Natural killer cell (primary cell): Measurements from ENCODE around the gene RIMKLB. TPM values are rescaled to one million over a fixed set of nuclear protein-coding genes. Genes with fewer than 3 reads are reported as not detected.

Experiments
- ATAC-seq, 3 donors: fragments of 150-1000 bp in 2 of 3; fragments of 200-7000 bp in 1 of 3; cut with Tn5 transposase; 1 replicate in 1 of 3; 2 replicates in 2 of 3; pipeline ENCODE4 v1.10.0; 2021; ENCODE audit warnings: mild to moderate bottlenecking in 2 of 3, moderate library complexity in 2 of 3
- DNase-seq, 2 donors: peaks; one replicate each; pipeline versions ENCODE4 v3.0.0 to v3.0.0-alpha.2; 2013 to 2021; ENCODE audit warnings: mixed read lengths in 1 of 2
- H3K27ac ChIP-seq: one replicate; pipeline ENCODE4 v1.5.1; 2013; ENCODE audit warnings: mild to moderate bottlenecking, low read length
- H3K27me3 ChIP-seq: one replicate; pipeline ENCODE4 v1.6.1; 2013; ENCODE audit warnings: low read length; ENCODE audit not compliant: control insufficient read depth, insufficient read depth
- H3K36me3 ChIP-seq: one replicate; pipeline ENCODE4 v1.6.1; 2013; ENCODE audit warnings: low read length; ENCODE audit not compliant: control insufficient read depth, insufficient read depth
- H3K4me1 ChIP-seq: one replicate; pipeline ENCODE4 v1.6.1; 2013; ENCODE audit warnings: low read length; ENCODE audit not compliant: control insufficient read depth, insufficient read depth
- H3K4me3 ChIP-seq: one replicate; pipeline ENCODE4 v1.5.1; 2013; ENCODE audit warnings: low read length
- H3K9me3 ChIP-seq: one replicate; pipeline ENCODE4 v1.6.1; 2013; ENCODE audit warnings: low read length; ENCODE audit not compliant: control insufficient read depth, insufficient read depth
- H3K27ac Mint-ChIP-seq, 2 donors: one replicate each; pipeline ENCODE4 v1.8.0; 2022; ENCODE audit warnings: mild to moderate bottlenecking in 2 of 2, mixed read lengths in 2 of 2, moderate library complexity in 1 of 2
- H3K27me3 Mint-ChIP-seq, 2 donors: one replicate each; pipeline ENCODE4 v1.8.0; 2022; ENCODE audit warnings: low read depth in 2 of 2, mixed read lengths in 2 of 2
- H3K36me3 Mint-ChIP-seq: one replicate; pipeline ENCODE4 v1.8.0; 2022; ENCODE audit warnings: mixed read lengths
- H3K4me1 Mint-ChIP-seq, 2 donors: one replicate each; pipeline ENCODE4 v1.8.0; 2022; ENCODE audit warnings: mixed read lengths in 2 of 2
- H3K4me3 Mint-ChIP-seq: one replicate; pipeline ENCODE4 v1.8.0; 2022; ENCODE audit warnings: mild to moderate bottlenecking, moderate library complexity, mixed read lengths
- H3K9me3 Mint-ChIP-seq, 2 donors: one replicate each; pipeline ENCODE4 v1.8.0; 2022; ENCODE audit warnings: mixed read lengths in 2 of 2
- WGBS: methylation state at CpG from one replicate; pipeline ENCODE4 v1.1.7; 2013; ENCODE audit warnings: missing lambda C conversion rate; ENCODE audit not compliant: insufficient coverage; 5-methylcytosine and 5-hydroxymethylcytosine counted together
- intact Hi-C: fragments of 100-400 bp; cut with micrococcal nuclease; formaldehyde crosslinking; loops from one replicate; pipeline ENCODE4 v1.14.2; 2022
- total RNA-seq, 4 donors: library from RNA; stranded (reverse); fragments of 120-200 nt in 1 of 4; gene quantifications; one replicate each; pipeline versions ENCODE4 v1.2.3 to v1.2.4, GENCODE V29; 2013 to 2022
- TF ChIP-seq, protein P1 (sequence below): fragments of 200-600 bp; IDR thresholded peaks from one replicate; pipeline ENCODE4 v1.8.0; 2022; ENCODE audit warnings: antibody characterized with exemption

RIMKLB gene
- total RNA-seq, 3 donors from 2014 or later (not counting 1 experiment from before 2014, with no cell fraction given) = 13.7 to 16.3 (median 15.4) TPM

DNA sequence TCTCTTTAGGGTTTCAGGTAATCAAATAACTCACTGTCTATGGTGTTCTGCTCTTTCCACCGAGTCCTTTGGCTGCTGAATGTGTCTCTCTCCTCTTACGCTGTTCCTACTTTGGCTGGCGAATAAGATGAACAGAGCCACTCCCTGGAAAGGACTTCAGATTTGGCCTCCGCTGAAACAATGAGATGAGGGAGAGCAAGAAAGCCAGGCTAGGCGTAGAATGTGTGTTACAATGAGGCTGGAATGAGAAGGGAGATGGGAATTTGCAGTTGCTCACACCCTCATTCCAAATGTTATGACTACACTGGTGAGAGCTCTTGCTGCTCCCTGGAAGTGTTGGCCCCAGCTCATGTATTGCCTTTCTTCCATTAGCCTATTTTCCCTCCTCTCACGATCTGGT lies 35.2 kb upstream of the RIMKLB start, which contains the start of gene MFAP5:
Gene MFAP5 (minus strand): TSS at position 234 of the 400 bp plus-strand sequence. CDS start 722 bp downstream, outside the sequence.
- 99% methylated on average over 4 of the region's 6 CpGs for WGBS
- no peaks in the 10 kb centered on the region for H3K36me3 Mint-ChIP-seq
- peaks cover 9 to 10% of the 10 kb centered on the region in 2 donors for H3K27me3 Mint-ChIP-seq
- DNase-seq = no peak
- no peak within 1 kb of the TSS for H3K4me3 ChIP-seq
- H3K4me1 Mint-ChIP-seq = no peaks in the 10 kb centered on the region
- H3K36me3 ChIP-seq = no peaks in the 10 kb centered on the region
- intact Hi-C loops = no loop called here
- H3K9me3 Mint-ChIP-seq = no peaks in the 10 kb centered on the region
- TF ChIP-seq, protein P1, sequence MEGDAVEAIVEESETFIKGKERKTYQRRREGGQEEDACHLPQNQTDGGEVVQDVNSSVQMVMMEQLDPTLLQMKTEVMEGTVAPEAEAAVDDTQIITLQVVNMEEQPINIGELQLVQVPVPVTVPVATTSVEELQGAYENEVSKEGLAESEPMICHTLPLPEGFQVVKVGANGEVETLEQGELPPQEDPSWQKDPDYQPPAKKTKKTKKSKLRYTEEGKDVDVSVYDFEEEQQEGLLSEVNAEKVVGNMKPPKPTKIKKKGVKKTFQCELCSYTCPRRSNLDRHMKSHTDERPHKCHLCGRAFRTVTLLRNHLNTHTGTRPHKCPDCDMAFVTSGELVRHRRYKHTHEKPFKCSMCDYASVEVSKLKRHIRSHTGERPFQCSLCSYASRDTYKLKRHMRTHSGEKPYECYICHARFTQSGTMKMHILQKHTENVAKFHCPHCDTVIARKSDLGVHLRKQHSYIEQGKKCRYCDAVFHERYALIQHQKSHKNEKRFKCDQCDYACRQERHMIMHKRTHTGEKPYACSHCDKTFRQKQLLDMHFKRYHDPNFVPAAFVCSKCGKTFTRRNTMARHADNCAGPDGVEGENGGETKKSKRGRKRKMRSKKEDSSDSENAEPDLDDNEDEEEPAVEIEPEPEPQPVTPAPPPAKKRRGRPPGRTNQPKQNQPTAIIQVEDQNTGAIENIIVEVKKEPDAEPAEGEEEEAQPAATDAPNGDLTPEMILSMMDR = no peak
- H3K27ac ChIP-seq = no peak within 1 kb of the TSS
- no peak within 1 kb of the TSS for H3K27ac Mint-ChIP-seq
- ATAC-seq = no peak
- no peaks in the 10 kb centered on the region for H3K9me3 ChIP-seq
- H3K4me1 ChIP-seq = no peaks in the 10 kb centered on the region
- no peak within 1 kb of the TSS for H3K4me3 Mint-ChIP-seq
- no peaks in the 10 kb centered on the region for H3K27me3 ChIP-seq

DNA sequence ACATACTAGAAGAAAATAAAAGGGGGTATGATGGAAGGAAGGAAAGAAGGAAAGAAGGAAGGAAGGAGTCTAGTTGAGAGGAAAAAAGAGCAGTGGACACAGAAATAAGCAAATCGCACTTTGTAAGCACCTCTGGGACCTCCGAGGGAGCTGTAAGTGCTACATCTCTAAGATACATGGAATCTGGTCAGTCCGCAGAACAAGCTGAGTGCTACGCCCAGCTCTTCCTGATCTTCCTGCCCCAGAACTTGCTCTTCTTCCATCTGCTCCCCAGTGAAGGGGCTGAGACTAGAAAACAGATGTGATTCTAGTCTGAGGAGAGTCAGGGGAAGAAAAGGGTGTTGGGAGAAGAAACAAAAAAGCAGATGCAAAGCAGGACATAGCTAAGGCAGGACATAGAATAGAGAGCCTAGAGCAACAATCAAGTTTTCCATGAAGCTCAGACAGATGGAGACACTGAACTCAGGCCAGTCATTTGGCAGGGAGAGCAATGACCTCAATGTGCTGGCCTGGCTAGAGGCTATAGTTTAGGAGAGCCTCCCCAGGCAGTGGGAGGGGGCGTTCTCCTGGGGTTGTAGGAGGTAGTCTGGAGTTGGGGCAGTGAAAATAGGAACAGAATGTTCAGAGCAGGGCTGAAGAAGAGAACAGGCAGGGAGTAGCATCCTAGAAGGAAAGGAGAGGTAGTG lies 33.4 kb upstream of the RIMKLB start:
- TF ChIP-seq, protein P1 = no peak
- peaks cover 9 to 10% of the 10 kb centered on the region in 2 donors for H3K27me3 Mint-ChIP-seq
- no peak for DNase-seq
- 89% methylated on average over 5 of the region's 5 CpGs for WGBS
- H3K4me3 Mint-ChIP-seq = no peak overlapping the region
- intact Hi-C loops = no loop called here
- H3K9me3 Mint-ChIP-seq = no peaks in the 10 kb centered on the region
- ATAC-seq = no peak
- no peak overlapping the region for H3K27ac Mint-ChIP-seq
- no peaks in the 10 kb centered on the region for H3K4me1 Mint-ChIP-seq
- H3K4me1 ChIP-seq = no peaks in the 10 kb centered on the region
- H3K36me3 Mint-ChIP-seq = no peaks in the 10 kb centered on the region
- H3K9me3 ChIP-seq = no peaks in the 10 kb centered on the region
- H3K27me3 ChIP-seq = no peaks in the 10 kb centered on the region
- no peak overlapping the region for H3K4me3 ChIP-seq
- no peak overlapping the region for H3K27ac ChIP-seq
- no peaks in the 10 kb centered on the region for H3K36me3 ChIP-seq

DNA sequence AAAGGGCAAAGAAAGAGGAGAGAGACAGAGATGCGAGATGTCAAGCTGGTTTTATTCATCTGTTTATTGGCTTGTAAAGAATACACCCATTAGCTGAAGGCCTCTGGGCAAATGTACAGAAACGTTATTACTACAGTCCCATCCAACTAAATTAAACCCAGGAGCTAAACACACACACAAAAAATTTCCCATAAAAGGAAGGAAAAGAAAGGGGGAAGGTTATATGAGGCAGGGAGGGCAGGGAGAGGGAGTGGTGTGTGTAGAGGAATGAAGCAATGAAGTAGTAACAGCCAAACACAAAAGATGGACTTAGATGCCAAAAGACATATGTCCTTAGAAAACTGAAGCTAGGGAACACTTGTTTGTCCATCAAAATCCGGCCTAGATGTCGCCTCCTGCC lies 32.0 kb upstream of the RIMKLB start:
- H3K4me1 Mint-ChIP-seq = no peaks in the 10 kb centered on the region
- Histone ChIP-seq H3K9me3 (no peaks in the 10 kb centered on the region), H3K4me1 (no peaks in the 10 kb centered on the region), H3K4me3 (no peak overlapping the region), H3K27me3 (no peaks in the 10 kb centered on the region), H3K27ac (no peak overlapping the region), H3K36me3 (no peaks in the 10 kb centered on the region)
- no peaks in the 10 kb centered on the region for H3K9me3 Mint-ChIP-seq
- H3K36me3 Mint-ChIP-seq = no peaks in the 10 kb centered on the region
- intact Hi-C loops = no loop called here
- 100% methylated on average over 1 of the region's 4 CpGs for WGBS
- no peak for ATAC-seq
- H3K4me3 Mint-ChIP-seq = no peak overlapping the region
- peaks cover 9 to 10% of the 10 kb centered on the region in 2 donors for H3K27me3 Mint-ChIP-seq
- H3K27ac Mint-ChIP-seq = no peak overlapping the region
- no peak for DNase-seq
- TF ChIP-seq, protein P1 = no peak

DNA sequence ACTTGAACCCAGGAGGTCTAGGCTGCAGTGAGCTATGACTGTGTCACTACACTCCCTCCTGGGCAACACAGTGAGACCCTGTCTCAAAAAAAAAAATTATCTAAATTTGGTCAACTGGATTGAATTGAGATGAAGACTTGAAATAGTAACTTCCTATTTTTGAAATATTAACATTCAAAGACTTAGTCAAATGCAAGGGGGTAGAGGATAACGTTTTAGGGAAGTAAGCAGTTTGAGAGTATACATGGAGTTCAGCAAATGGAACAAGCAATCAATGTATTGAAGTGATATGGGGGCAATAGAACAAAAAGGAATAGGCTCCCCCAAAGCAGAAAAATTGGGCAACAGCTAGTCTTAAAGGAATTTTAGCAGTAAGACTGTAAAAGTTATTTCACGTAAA lies 30.5 kb upstream of the RIMKLB start:
- Histone ChIP-seq H3K4me3 (no peak overlapping the region), H3K27me3 (no peaks in the 10 kb centered on the region), H3K9me3 (no peaks in the 10 kb centered on the region), H3K4me1 (no peaks in the 10 kb centered on the region), H3K27ac (no peak overlapping the region), H3K36me3 (no peaks in the 10 kb centered on the region)
- TF ChIP-seq, protein P1 = no peak
- no peak for DNase-seq
- Mint-ChIP-seq H3K4me1 (no peaks in the 10 kb centered on the region), H3K36me3 (no peaks in the 10 kb centered on the region), H3K27me3 (peaks cover 10 to 13% of the 10 kb centered on the region in 2 donors), H3K4me3 (no peak overlapping the region), H3K9me3 (no peaks in the 10 kb centered on the region), H3K27ac (no peak overlapping the region)
- ATAC-seq = no peak
- intact Hi-C loops = no loop called here
- 13% methylated on average over 1 of the region's 2 CpGs for WGBS
